ENCODE results near the gene C13orf46.
"Not testable (repeated sequence)": the region's sequence is repeated elsewhere in the genome, so short reads cannot be mapped to it uniquely, and the experiment has no call there.

Gene C13orf46

DNA sequence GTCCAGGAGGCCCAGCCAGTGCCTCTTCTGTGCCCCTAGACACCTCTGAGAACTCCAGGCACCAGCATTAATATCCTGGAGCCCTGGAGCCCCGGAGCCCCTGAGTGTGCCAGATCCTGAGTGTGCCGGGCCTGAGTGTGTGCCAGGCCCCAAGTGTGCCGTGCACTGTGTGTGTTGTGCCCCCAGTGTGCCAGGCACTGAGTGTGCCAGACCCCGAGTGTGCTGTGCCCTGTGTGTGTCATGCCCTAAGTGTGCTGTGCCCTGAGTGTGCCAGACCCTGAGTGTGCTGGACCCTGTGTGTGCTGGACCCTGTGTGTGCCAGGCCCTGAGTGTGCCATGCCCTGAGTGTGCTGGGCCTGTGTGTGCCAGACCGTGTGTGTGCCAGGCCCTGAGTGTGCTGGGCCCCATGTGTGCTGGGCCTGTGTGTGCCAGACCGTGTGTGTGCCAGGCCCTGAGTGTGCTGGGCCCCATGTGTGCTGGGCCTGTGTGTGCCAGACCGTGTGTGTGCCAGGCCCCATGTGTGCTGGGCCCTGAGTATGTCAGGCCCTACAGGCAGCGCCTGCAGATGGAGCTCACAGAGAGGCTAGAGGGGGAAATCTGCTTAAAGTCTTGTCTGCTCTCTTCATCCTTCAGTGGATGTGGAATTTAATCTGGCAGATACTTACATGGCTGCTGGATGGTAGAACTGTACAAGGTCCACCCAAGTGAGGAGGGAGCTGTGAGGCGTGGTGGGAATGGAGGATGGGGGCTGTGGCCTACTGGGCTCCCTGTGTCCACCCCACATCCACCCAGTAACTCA is 53.9 kb downstream of the C13orf46 start:
- no peak for DNase-seq

DNA sequence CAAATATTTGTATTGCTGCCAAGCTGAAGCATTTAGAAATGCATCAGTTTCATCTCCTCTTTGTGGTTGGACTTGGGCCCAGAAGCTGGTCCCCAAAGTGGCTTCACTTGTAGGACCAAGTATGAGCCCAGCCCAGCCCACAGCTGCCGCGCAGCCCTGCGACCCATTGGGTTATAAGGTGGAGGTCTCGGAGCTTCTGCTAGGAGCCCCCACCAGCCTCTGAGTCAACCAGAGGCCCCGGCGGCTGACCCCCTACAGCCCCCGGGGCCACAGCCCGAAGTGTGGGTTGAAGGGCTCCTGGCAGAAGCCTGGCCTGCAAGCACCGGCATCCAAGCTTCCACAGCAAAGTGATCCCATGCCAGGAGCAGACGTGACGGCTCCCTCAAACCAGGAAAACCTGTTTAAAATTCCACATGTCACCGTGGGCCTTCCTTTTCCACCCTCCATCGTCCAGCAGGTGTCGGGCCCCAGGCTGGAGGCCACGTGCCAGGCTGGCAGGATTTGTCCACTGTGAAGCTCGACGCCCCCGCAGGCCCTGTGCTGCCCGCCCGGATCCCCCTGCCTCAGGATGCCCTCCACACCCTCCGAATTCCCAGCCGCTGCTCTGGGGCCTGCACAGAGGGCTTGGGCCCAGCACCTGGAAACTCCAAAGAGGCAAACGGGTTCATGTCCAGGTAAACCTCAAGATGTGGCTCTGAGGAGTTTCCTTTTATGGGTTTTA is 54.7 kb downstream of the C13orf46 start:
- no peak for DNase-seq

- no peak for DNase-seq
Measured at GRCh38 chr13:113918580-113918979, 55.3 kb downstream of the C13orf46 start.

DNA sequence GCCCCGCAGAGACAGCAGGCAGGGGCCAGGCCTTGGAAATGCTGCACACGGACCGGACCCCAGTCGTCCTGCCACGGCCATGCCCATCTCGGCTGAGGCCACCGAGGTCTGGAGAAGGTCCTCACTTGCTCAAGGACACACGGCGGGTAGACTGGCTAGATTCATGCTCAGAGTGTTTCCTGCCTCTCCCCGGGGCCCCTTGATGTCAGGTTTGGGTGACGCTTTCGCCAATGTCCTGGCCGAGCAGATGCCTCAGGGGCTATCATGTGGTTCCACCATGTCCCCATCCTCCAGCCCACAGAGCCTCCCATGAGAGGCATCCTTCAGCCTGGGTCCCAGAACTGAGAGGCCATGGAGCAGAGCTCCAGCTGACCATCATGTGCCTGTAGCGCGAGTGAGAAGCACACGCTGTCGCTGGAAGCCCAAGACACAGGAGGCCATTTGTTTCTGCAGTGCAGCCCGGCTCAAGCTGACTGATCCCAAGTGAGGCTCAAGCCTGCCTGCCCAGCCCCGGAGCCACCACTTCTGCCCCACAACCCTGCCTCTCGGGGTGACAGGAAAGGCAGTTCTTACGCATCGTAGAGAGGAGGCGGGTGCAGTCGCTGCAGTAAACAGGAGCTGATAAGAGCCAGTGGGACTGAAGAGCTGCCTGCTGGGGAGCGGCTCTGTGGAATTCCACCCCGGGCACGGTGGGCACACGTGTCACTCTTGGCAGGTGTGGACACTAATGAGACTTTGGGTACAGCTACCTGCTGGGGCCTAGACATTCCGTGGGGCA is 56.1 kb downstream of the C13orf46 start:
- no peak for DNase-seq

- no peak for DNase-seq
Measured at GRCh38 chr13:113917096-113917495, 56.8 kb downstream of the C13orf46 start.

DNA sequence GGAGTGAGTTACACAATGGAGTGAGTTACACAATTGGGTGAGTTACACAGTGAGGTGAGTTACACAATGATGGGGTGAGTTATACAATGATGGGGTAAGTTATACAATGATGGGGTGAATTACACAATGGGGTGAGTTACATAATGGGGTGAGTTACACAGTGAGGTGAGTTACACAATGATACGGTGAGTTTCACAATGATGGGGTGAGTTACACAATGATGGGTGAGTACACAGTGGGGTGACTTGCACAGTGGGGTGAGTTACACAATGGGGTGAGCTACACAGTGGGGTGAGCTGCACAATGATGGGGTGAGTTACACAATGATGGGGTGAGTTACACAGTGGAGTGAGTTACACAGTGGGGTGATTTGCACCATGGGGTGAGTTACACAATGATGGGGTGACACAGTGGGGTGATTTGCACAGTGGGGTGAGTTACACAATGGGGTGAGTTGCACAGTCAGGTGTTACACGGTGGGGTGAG is 57.5 kb downstream of the C13orf46 start:
- DNase-seq, result no peak

DNA sequence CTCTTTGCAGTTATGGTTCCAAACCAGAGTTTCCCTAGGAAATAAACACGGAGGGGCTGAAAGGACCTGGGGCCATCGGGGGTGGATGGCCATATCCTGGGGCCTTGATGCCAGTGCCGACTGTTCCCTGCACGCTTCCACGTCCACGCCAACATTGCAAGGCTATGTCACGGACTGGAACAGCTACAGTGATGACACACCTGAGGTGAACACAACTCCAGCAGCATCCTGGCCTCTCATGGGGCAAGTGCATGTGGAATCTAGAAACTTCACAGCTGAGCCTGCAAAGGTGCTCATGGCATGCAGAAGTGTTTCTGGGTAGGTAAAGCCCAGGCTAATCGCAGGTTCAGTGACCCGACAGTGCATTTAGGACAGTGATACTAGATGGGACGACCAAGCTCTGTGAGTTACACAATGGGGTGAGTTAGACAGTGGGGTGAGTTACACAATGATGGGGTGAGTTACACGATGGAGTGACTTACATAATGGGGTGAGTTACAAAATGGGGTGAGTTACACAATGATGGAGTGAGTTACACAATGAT is 58.0 kb downstream of the C13orf46 start:
- DNase-seq, result no peak

- DNase-seq, result peak; percentile 73
Measured at GRCh38 chr13:113915012-113915763, 58.7 kb downstream of the C13orf46 start.

DNA sequence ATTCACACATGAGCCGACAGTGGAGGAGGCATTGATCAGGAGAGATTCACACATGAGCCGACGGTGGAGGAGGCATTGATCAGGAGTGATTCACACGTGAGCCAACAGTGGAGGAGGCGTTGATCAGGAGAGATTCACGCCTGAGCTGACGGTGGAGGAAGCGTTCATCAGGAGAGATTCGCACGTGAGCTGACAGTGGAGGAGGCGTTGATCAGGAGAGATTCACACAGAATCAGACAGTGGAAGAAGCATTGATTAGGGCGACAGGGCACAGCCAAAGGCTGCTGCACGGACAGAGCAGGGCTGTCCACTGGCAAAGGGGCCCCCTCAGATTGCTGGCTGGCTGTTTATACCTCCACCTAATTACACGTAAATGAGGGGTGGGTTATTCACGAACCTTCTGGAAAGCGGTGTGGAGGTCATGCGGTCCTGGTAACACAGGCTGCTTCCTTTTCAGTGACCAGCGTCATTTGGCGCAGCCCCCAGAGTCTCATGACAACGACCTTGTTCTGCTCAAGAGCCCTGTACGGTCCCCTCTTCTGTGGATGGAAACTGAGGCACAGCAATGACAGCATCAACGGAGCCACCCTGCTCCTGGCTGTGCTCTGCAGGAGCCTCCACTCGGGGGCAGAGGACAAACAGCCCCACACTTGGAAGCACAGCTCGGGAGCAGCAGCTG is 59.4 kb downstream of the C13orf46 start:
- no peak for DNase-seq

- DNase-seq, result not testable (repeated sequence)
Measured at GRCh38 chr13:113913838-113914237, 60.0 kb downstream of the C13orf46 start.

GRCh38 chr13:113913408-113913807 is 60.5 kb downstream of the C13orf46 start:
- DNase-seq, result not testable (repeated sequence)

- no peak for DNase-seq
Measured at GRCh38 chr13:113912596-113912995, 61.3 kb downstream of the C13orf46 start.

- DNase-seq, result peak; percentile 83
Measured at GRCh38 chr13:113907635-113908617, 66.0 kb downstream of the C13orf46 start.

DNA sequence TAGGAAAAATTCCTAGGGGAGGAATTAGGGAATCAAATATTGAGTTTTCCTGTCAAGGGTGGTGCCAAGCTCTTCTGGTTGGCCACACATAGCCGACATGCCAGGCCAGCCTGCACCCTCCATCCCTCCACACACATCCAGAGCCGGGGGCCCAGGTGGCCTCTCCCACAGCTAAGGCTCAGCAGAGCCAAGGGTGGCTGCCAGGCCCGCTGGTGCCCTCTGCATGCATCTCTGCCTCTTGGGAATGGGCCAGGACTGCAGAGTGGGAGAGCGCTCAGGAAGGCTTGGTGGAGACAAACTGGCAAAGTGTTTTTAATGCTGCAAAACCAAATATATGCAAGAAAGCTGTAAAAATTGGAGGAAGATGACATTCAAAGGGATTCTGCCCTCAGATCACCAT is 67.3 kb downstream of the C13orf46 start:
- DNase-seq, result peak; percentile 54

DNA sequence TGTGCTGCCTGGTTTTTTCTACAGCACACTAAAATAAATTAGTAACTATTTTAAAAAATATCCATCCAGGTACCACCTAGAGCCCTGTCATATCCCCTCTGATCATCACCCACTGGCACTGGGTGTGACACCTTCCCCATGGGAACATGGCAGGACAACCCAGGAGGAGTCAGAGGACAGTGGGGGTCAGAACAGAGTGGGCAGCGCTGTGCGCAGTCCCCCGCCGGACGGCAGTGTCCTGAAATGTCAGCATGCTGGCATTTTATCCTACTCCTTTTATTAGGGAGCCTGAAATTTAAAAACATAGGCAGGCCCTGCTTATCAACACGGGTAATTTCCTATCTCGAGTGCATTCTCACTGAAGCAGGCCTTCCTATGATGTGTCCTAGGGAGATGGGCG is 67.9 kb downstream of the C13orf46 start:
- DNase-seq, result no peak

DNA sequence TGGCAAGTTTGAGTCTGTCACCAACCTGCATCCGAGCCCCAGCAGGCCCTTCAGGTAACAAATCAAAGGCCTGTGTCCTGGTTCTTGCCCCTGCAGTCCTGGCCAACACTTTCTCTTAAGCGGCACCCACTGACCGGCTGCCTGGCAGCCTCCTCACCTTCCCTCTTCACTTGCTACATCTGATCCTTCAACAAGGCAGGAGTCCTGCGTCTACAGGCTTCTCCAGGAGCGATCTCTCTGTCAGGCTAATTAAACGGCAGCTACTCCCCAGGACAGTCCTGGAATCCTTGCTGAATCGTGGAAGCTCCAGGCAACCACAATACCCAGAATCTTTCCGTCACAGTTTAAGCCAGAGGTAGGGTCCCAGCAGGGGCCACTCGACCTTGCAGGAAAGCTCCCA is 68.9 kb downstream of the C13orf46 start:
- DNase-seq, result no peak

DNA sequence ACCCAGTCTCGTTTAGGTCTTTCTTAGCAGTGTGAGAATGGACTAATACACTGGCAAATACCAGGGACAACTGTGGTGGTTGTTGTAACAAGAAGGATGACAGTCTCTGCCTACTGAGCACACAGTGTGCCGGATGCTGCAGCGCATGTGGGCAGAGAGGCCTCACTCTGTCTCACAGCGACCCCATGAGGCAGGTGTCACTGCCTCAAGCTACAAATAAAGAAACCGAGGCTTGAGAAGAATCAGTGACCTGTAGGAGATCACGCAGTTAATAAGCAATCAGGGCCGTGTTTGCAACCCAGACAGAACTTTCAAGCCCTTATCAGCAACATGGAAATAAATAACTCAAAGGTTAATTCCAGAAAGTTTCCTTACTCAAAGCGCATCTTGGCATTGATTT is 69.5 kb downstream of the C13orf46 start:
- no peak for DNase-seq

DNA sequence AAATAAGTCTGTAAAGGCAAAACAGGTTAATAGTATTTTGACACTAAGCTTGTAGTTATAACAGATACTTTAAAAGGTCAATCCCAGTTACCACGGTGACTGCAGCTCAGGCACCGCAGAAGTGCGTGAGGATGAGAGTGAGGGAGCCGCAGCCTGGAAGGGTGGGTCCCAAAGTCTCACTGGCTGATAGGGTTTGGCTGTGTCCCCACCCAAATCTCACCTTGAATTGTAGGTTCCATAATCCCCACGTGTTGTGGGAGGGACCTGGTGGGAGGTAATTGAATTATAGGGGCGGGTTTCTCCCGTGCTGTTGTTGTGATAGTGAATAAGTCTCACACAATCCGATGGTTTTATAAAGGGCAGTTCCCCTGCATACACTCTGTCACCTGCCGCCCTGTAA is 70.0 kb downstream of the C13orf46 start:
- DNase-seq, result no peak
